Left ventricle myocardium inferior (tissue), 1 donor: ENCODE results near the gene CCND1. TPM values are rescaled to one million over a fixed set of nuclear protein-coding genes. Genes with fewer than 3 reads are reported as not detected.
A peak's percentile ranks its signal among the peaks of the same experiment; 100 is the strongest.

Source experiments
- DNase-seq: peaks from one replicate; pipeline ENCODE4 v3.0.0-alpha.2; 2020
- H3K27ac ChIP-seq: fragments of 200-600 bp; replicated peaks from 2 replicates; pipeline ENCODE4 v1.8.0; 2021
- H3K27me3 ChIP-seq: fragments of 200-600 bp; 2 replicates; pipeline ENCODE4 v1.8.0; 2021; ENCODE audit warnings: low read depth
- H3K36me3 ChIP-seq: fragments of 200-600 bp; 2 replicates; pipeline ENCODE4 v1.8.0; 2021
- H3K4me1 ChIP-seq: fragments of 200-600 bp; 2 replicates; pipeline ENCODE4 v1.8.0; 2021
- H3K4me3 ChIP-seq: fragments of 200-600 bp; 2 replicates; pipeline ENCODE4 v1.8.0; 2021; ENCODE audit warnings: mild to moderate bottlenecking, moderate library complexity
- H3K9me3 ChIP-seq: fragments of 200-600 bp; replicated peaks from 2 replicates; pipeline ENCODE4 v1.8.0; 2021
- CTCF ChIP-seq: fragments of 200-600 bp; IDR thresholded peaks from 2 replicates; pipeline ENCODE4 v1.8.0; 2021; ENCODE audit warnings: antibody characterized with exemption, mild to moderate bottlenecking, borderline replicate concordance
- intact Hi-C: fragments of 100-400 bp; cut with micrococcal nuclease; formaldehyde crosslinking; loops from one replicate; pipeline ENCODE4 v1.11.0; 2022
- total RNA-seq: library from RNA; stranded (reverse); fragmentation: NEBNext Ultra II Directional; extraction: Animal tissue kit (Norgen Biotek cat#: 25700); gene quantifications from one replicate; pipeline ENCODE4 v1.2.1, GENCODE V29; 2021
- donor health status: DM: no; HTN: yes; CAD: no; lungs with severe emphysema.

CCND1 gene
- total RNA-seq, 1 donor from 2014 or later, result 160 TPM

GRCh38 chr11:69667619-69668604, 27.0 kb downstream of the CCND1 start:
- no peaks in the 10 kb centered on the region for H3K27me3 ChIP-seq
- intact Hi-C loops, result no loop called here
- DNase-seq, result no peak
- TF ChIP-seq CTCF, result no peak
- peaks cover 88% of the 10 kb centered on the region for H3K36me3 ChIP-seq
- H3K9me3 ChIP-seq, result no peaks in the 10 kb centered on the region
- H3K4me1 ChIP-seq, result peaks cover 17% of the 10 kb centered on the region
- no peak overlapping the region for H3K4me3 ChIP-seq
- H3K27ac ChIP-seq, result no peak overlapping the region

- Histone ChIP-seq H3K4me3 (no peak overlapping the region), H3K27me3 (no peaks in the 10 kb centered on the region), H3K9me3 (no peaks in the 10 kb centered on the region), H3K27ac (no peak overlapping the region), H3K36me3 (peaks cover 74% of the 10 kb centered on the region), H3K4me1 (peaks cover 33% of the 10 kb centered on the region)
- intact Hi-C loops, result no loop called here
- DNase-seq, result no peak
- no peak for TF ChIP-seq CTCF
These were observed 28.5 kb downstream of the CCND1 start for GRCh38 chr11:69669486-69669885.

- Histone ChIP-seq H3K27me3 (no peaks in the 10 kb centered on the region), H3K4me3 (no peak overlapping the region), H3K36me3 (peaks cover 66% of the 10 kb centered on the region), H3K9me3 (no peaks in the 10 kb centered on the region), H3K4me1 (peaks cover 40% of the 10 kb centered on the region), H3K27ac (peak overlapping the region; percentile 63)
- DNase-seq, result peak; percentile 87
- peak; percentile 98 for TF ChIP-seq CTCF
- intact Hi-C loops, result no loop called here
These were observed 29.3 kb downstream of the CCND1 start for GRCh38 chr11:69670158-69670845.

GRCh38 chr11:69671734-69672465, 30.9 kb downstream of the CCND1 start:
- TF ChIP-seq CTCF, result no peak
- Histone ChIP-seq H3K27me3 (no peaks in the 10 kb centered on the region), H3K36me3 (peaks cover 51% of the 10 kb centered on the region), H3K9me3 (no peaks in the 10 kb centered on the region), H3K4me3 (no peak overlapping the region), H3K27ac (no peak overlapping the region), H3K4me1 (peaks cover 45% of the 10 kb centered on the region)
- intact Hi-C loops, result no loop called here
- no peak for DNase-seq

- H3K9me3 ChIP-seq, result no peaks in the 10 kb centered on the region
- peaks cover 45% of the 10 kb centered on the region for H3K4me1 ChIP-seq
- H3K27ac ChIP-seq, result peak overlapping the region; percentile 88
- no peak for DNase-seq
- peaks cover 31% of the 10 kb centered on the region for H3K36me3 ChIP-seq
- no peaks in the 10 kb centered on the region for H3K27me3 ChIP-seq
- peak overlapping the region; percentile 92 for H3K4me3 ChIP-seq
- intact Hi-C loops, result no loop called here
- no peak for TF ChIP-seq CTCF
These were observed 33.4 kb downstream of the CCND1 start for GRCh38 chr11:69674267-69674885.
